Glomerular visceral epithelial cell (primary cell): ENCODE results near the gene GPR78.
"Not testable (repeated sequence)": the region's sequence is repeated elsewhere in the genome, so short reads cannot be mapped to it uniquely, and the experiment has no call there.

ENCODE experiments used
- DNase-seq: peaks from one replicate; pipeline ENCODE4 v3.0.0-alpha.2; 2016; ENCODE audit errors: extremely low spot score

GPR78 gene

GRCh38 chr4:8615921-8616787, 36.0 kb downstream of the GPR78 start:
- DNase-seq = no peak

DNA sequence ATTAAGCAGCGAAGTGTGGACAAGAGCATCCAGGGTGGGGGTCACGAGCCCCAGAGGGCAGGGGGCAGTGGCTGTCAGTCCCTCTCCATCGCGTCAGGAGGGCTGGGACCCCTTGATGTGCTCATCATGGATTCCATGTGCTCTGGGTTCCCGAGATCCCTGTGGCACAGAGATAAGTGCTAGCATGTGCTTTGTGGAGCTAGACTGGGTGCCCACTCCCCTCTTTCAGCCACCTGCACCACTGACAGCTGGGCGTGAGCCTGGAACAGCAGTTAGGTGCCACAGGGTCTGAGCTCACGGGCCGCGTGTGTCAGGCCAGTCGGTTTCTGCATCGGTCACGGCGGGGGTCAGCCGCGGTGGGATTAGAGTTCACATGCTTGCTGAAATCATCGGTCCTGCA, 36.6 kb downstream of the GPR78 start:
- DNase-seq = no peak

GRCh38 chr4:8617486-8618040, 37.4 kb downstream of the GPR78 start:
- no peak for DNase-seq

GRCh38 chr4:8618421-8618820, 38.2 kb downstream of the GPR78 start:
- no peak for DNase-seq

GRCh38 chr4:8618961-8619720, 38.9 kb downstream of the GPR78 start:
- no peak for DNase-seq

GRCh38 chr4:8621135-8621534, 40.9 kb downstream of the GPR78 start:
- DNase-seq = not testable (repeated sequence)

- not testable (repeated sequence) for DNase-seq
Measured at GRCh38 chr4:8624601-8625272, 44.5 kb downstream of the GPR78 start.

- not testable (repeated sequence) for DNase-seq
Measured at GRCh38 chr4:8630240-8630905, 50.2 kb downstream of the GPR78 start.

DNA sequence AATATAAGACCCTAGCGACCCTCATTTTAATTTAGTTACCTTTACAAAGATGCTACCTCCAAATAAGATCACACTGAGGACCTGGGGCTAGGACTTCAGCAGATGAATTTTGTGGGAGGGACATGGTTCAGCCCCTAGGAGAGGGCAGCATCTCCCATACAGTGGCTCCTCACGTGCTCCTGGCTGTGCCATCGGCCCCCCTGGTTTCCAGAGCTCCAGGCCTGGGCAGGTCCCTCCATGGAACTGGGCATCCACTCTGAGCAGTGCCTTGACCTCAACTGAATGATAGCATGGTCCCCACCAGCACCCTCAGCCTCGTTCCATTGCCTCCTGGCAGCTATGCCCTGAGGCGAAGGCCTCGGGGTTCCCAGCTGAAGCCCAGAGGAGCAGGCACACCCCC, 51.7 kb downstream of the GPR78 start:
- not testable (repeated sequence) for DNase-seq

GRCh38 chr4:8634773-8635172, 54.6 kb downstream of the GPR78 start:
- DNase-seq = not testable (repeated sequence)

- DNase-seq = not testable (repeated sequence)
Measured at GRCh38 chr4:8635897-8636554, 55.8 kb downstream of the GPR78 start.
